Panc1 (cell line): Measurements from ENCODE around the gene KRT36. TPM values are rescaled to one million over a fixed set of nuclear protein-coding genes. Genes with fewer than 3 reads are reported as not detected.

ENCODE experiments used
- ATAC-seq: fragments of 200-7000 bp; cut with Tn5 transposase; 2 replicates; pipeline ENCODE4 v1.9.1; 2020; ENCODE audit warnings: mild to moderate bottlenecking, moderate library complexity
- BruUV-seq: library from RNA; stranded (reverse); fragments of 400-500 nt; replicated peaks from 2 replicates; lab custom pipeline; 2021; lab: Mats Ljungman, UMichigan
- CTCF ChIA-PET: fragments of 300-600 bp; sonication (Branson Sonifier 250); formaldehyde crosslinking; loops from one replicate; lab custom pipeline; 2022; ENCODE audit warnings: antibody characterized with exemption; lab: Charles Lee
- POLR2A ChIA-PET: fragments of 300-600 bp; sonication (Branson Sonifier 250); formaldehyde crosslinking; loops from one replicate; lab custom pipeline; 2022; ENCODE audit warnings: antibody characterized with exemption; lab: Charles Lee
- DNase-seq: peaks from one replicate; pipeline ENCODE4 v3.0.0-alpha.2; 2010; ENCODE audit warnings: low read depth, low spot score
- H3K27ac ChIP-seq: 2 replicates; pipeline ENCODE4 v1.5.1; 2011; ENCODE audit warnings: mild to moderate bottlenecking, low read length, inconsistent platforms
- H3K27me3 ChIP-seq: fragments of 200-500 bp; sonication (Bioruptor generic); 2 replicates; pipeline ENCODE4 v1.6.0; 2014; ENCODE audit warnings: low read length, inconsistent platforms; ENCODE audit not compliant: control insufficient read depth, insufficient read depth
- H3K36me3 ChIP-seq: fragments of 200-500 bp; sonication (Bioruptor generic); 2 replicates; pipeline ENCODE4 v1.5.1; 2014; ENCODE audit warnings: inconsistent platforms, mild to moderate bottlenecking, low read length, moderate library complexity; ENCODE audit not compliant: control insufficient read depth, insufficient read depth
- H3K4me1 ChIP-seq: 2 replicates; pipeline ENCODE4 v1.5.1; 2011; ENCODE audit warnings: inconsistent platforms, mild to moderate bottlenecking, low read length, moderate library complexity; ENCODE audit not compliant: control insufficient read depth, insufficient read depth
- H3K4me3 ChIP-seq, 2 experiments: 2 replicates each; pipeline ENCODE4 v1.5.1; 2011 to 2012; ENCODE audit warnings: low read depth in 2 of 2, low read length in 2 of 2, mild to moderate bottlenecking in 2 of 2, inconsistent platforms in 1 of 2, moderate library complexity in 1 of 2
- H3K9me3 ChIP-seq: fragments of 200-500 bp; sonication (Bioruptor generic); 2 replicates; pipeline ENCODE4 v1.5.1; 2014; ENCODE audit warnings: low read depth, mild to moderate bottlenecking, inconsistent platforms, low read length, moderate library complexity; ENCODE audit not compliant: control insufficient read depth, insufficient read depth
- CTCF ChIP-seq: fragments of 450-650 bp; IDR thresholded peaks from 2 replicates; pipeline ENCODE4 v1.5.1; 2017; ENCODE audit warnings: mild to moderate bottlenecking
- POLR2AphosphoS5 ChIP-seq: IDR thresholded peaks from 2 replicates; pipeline ENCODE4 v1.6.1; 2012; ENCODE audit warnings: mild to moderate bottlenecking, low read depth, low read length, moderate library complexity
- REST ChIP-seq, 2 experiments: IDR thresholded peaks; 2 replicates each; pipeline ENCODE4 v1.6.1; 2011 to 2012; ENCODE audit warnings: low read depth in 2 of 2, control low read depth in 1 of 2, low read length in 1 of 2, mild to moderate bottlenecking in 1 of 2, moderate library complexity in 1 of 2; ENCODE audit not compliant: insufficient read depth in 1 of 2
- SIN3A ChIP-seq: IDR thresholded peaks from 2 replicates; pipeline ENCODE4 v1.6.1; 2012; ENCODE audit warnings: low read depth, mild to moderate bottlenecking, low read length, moderate library complexity, borderline replicate concordance; ENCODE audit not compliant: insufficient read depth
- TCF7L2 ChIP-seq: IDR thresholded peaks from 2 replicates; pipeline ENCODE4 v1.6.1; 2011; ENCODE audit warnings: mild to moderate bottlenecking, low read depth, low read length, inconsistent platforms
- in situ Hi-C: cut with HindIII; loops from 2 replicates; pipeline ENCODE4 v1.10.0; 2016; ENCODE audit warnings: low sequenced_read_pairs, low pct_unique_long_range_greater_than_20kb
- intact Hi-C: fragments of 100-400 bp; cut with micrococcal nuclease; formaldehyde crosslinking; loops from one replicate; pipeline ENCODE4 v1.10.0; 2022; ENCODE audit not compliant: unreplicated experiment
- total RNA-seq: library from RNA; stranded (reverse); gene quantifications from one replicate; pipeline ENCODE4 v1.2.1, GENCODE V29; 2021; ENCODE audit not compliant: unreplicated experiment

Gene KRT36
- total RNA-seq, 1 experiment from 2014 or later, result not detected

- peaks cover under 1% of the 10 kb centered on the region; the same call in 1 of the 2 replicates for H3K36me3 ChIP-seq
- intact Hi-C loops (no loop called here), in situ Hi-C loops (loop anchor here (25.0 kb wide), 1 partner anchor 105 kb away; no protein-coding TSS in a partner anchor)
- ChIA-PET CTCF (interaction anchor here (1.4 kb wide), 1 partner anchor 17 kb away, joined by 10 read pairs; no protein-coding TSS in a partner anchor), POLR2A (interaction anchor here (1.2 kb wide), 1 partner anchor 157 kb away, joined by 3 read pairs; the partner anchor contains the start of gene EIF1)
- TF ChIP-seq REST (IDR thresholded peaks at IDR 0.05; ENCODE audit: insufficient read depth in 1 of 2, low read depth in 2 of 2, low read length in 1 of 2), result no peak
- TF ChIP-seq TCF7L2, result no peak
- no peak for TF ChIP-seq CTCF
- TF ChIP-seq SIN3A, result no peak
- TF ChIP-seq POLR2AphosphoS5, result no peak
- H3K27ac ChIP-seq, result peak overlapping the region; percentile 96
- peaks cover 56% of the 10 kb centered on the region for H3K4me1 ChIP-seq
- DNase-seq, result no peak
- H3K9me3 ChIP-seq, result no peaks in the 10 kb centered on the region
- no peak for ATAC-seq
- no TSS peak for BruUV-seq
- H3K4me3 ChIP-seq, result no peak overlapping the region
- H3K27me3 ChIP-seq, result no peaks in the 10 kb centered on the region
These were observed 42.3 kb upstream of the KRT36 start for GRCh38 chr17:41531993-41532392.

- peaks cover 5% of the 10 kb centered on the region; the same call in 1 of the 2 replicates for H3K36me3 ChIP-seq
- intact Hi-C loops (no loop called here), in situ Hi-C loops (loop anchor here (25.0 kb wide), 1 partner anchor 107 kb away; no protein-coding TSS in a partner anchor)
- H3K27me3 ChIP-seq, result no peaks in the 10 kb centered on the region
- TF ChIP-seq POLR2AphosphoS5 (peak; percentile 89), SIN3A (no peak), CTCF (no peak), TCF7L2 (peak; percentile 88), REST (IDR thresholded peaks at IDR 0.05; ENCODE audit: insufficient read depth in 1 of 2, low read depth in 2 of 2, low read length in 1 of 2) (no peak)
- BruUV-seq, result no TSS peak
- DNase-seq (no peak), ATAC-seq (peak; percentile 75)
- POLR2A ChIA-PET, result interaction anchor here (0.5 to 1.1 kb wide), 5 partner anchors 9 to 1054 kb away, joined by 3 to 5 read pairs (median 3); no protein-coding TSS in a partner anchor
- peak overlapping the region; percentile 96 for H3K27ac ChIP-seq
- H3K4me1 ChIP-seq, result peaks cover 48% of the 10 kb centered on the region
- CTCF ChIA-PET, result interaction anchor here (0.6 to 4.0 kb wide), 4 partner anchors 18 to 209 kb away, joined by 3 to 42 read pairs (median 8); no protein-coding TSS in a partner anchor
- H3K4me3 ChIP-seq, result peak overlapping the region; percentile 0 to 3; a peak in 3 of 4 replicates
- H3K9me3 ChIP-seq, result no peaks in the 10 kb centered on the region
These were observed 40.6 kb upstream of the KRT36 start for GRCh38 chr17:41530062-41531048.
